Measurements from ENCODE around the gene ATXN2.

ATXN2 gene

GRCh38 chr12:111598637-111599452 lies at the start of gene ATXN2:
Gene ATXN2, minus strand, starts transcription at chr12:111599315. Its CDS starts 281 bp downstream, at chr12:111599034.
- no peak for TF ChIP-seq CTCF (IDR thresholded peaks at IDR 0.05)
- Histone ChIP-seq H3K36me3 (ENCODE audit: control insufficient read depth, insufficient read depth, low read length) (no peaks in the 10 kb centered on the region), H3K4me2 (ENCODE audit: low read length) (peak within 1 kb of the TSS; percentile 97), H3K27ac (peak within 1 kb of the TSS; percentile 91), H3K9me3 (ENCODE audit: control insufficient read depth, low read length) (no peaks in the 10 kb centered on the region), H3K4me3 (ENCODE audit: low read depth, low read length) (peak within 1 kb of the TSS; percentile 92), H3K27me3 (ENCODE audit: control insufficient read depth, insufficient read depth, low read length) (no peaks in the 10 kb centered on the region), H3K4me1 (peaks cover 2% of the 10 kb centered on the region), H3K79me2 (peaks cover 22% of the 10 kb centered on the region), H2AFZ (peak within 1 kb of the TSS; percentile 97), H3K9ac (peak within 1 kb of the TSS; percentile 64)

DNA sequence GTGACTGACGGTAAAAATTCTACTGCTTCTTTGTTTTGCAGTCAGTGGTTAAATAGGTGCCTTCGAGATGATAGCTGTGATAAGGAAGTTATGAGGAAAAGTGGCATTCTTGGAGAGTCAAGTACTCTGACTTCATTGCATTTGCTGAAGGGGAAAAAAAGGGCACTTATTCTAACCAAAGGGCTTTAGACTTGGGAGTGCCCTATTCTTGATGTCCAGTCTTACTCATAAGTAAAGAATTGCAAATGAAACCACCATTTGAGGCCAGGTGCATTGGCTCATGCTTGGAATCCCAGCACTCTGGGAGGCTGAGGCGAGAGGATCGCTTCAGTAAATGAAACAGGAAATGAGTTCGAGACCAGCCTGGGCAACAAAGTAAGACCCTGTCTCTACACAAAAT lies 46.3 kb upstream of the ATXN2 start:
- Histone ChIP-seq H3K4me1 (no peaks in the 10 kb centered on the region), H3K4me2 (ENCODE audit: low read length) (no peak overlapping the region), H2AFZ (no peak overlapping the region), H3K36me3 (ENCODE audit: control insufficient read depth, insufficient read depth, low read length) (no peaks in the 10 kb centered on the region), H3K27me3 (ENCODE audit: control insufficient read depth, insufficient read depth, low read length) (no peaks in the 10 kb centered on the region), H3K4me3 (ENCODE audit: low read depth, low read length) (no peak overlapping the region), H3K27ac (no peak overlapping the region), H3K79me2 (no peaks in the 10 kb centered on the region), H3K9me3 (ENCODE audit: control insufficient read depth, low read length) (no peaks in the 10 kb centered on the region), H3K9ac (no peak overlapping the region)
- TF ChIP-seq CTCF (IDR thresholded peaks at IDR 0.05): no peak

DNA sequence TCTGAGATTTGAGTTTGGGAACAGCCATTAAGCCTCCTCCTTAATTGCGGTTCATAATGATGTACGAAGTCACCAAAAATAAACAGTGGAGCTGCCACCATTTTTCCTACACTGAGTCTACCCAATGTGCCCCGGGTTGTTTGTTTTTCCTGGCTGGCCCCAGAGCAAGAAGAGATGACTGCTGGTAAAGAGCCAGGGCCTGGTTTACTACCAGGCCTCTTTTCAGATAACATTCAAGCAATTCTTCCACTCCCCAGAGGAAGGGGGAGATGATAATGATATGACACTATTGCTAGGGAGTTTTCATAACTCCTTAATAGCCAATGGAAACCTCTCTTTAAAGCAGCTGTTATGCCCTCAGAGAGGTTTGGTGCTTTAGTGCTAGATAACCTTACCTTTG lies 44.3 kb upstream of the ATXN2 start:
- Histone ChIP-seq H3K36me3 (ENCODE audit: control insufficient read depth, insufficient read depth, low read length) (no peaks in the 10 kb centered on the region), H2AFZ (no peak overlapping the region), H3K9me3 (ENCODE audit: control insufficient read depth, low read length) (no peaks in the 10 kb centered on the region), H3K4me3 (ENCODE audit: low read depth, low read length) (no peak overlapping the region), H3K27me3 (ENCODE audit: control insufficient read depth, insufficient read depth, low read length) (no peaks in the 10 kb centered on the region), H3K79me2 (no peaks in the 10 kb centered on the region), H3K9ac (no peak overlapping the region), H3K4me1 (no peaks in the 10 kb centered on the region), H3K27ac (no peak overlapping the region), H3K4me2 (ENCODE audit: low read length) (no peak overlapping the region)
- no peak for TF ChIP-seq CTCF (IDR thresholded peaks at IDR 0.05)

GRCh38 chr12:111642681-111643426 lies 43.7 kb upstream of the ATXN2 start:
- Histone ChIP-seq H3K27me3 (ENCODE audit: control insufficient read depth, insufficient read depth, low read length) (no peaks in the 10 kb centered on the region), H2AFZ (no peak overlapping the region), H3K36me3 (ENCODE audit: control insufficient read depth, insufficient read depth, low read length) (no peaks in the 10 kb centered on the region), H3K9me3 (ENCODE audit: control insufficient read depth, low read length) (no peaks in the 10 kb centered on the region), H3K79me2 (no peaks in the 10 kb centered on the region), H3K4me1 (no peaks in the 10 kb centered on the region), H3K4me3 (ENCODE audit: low read depth, low read length) (no peak overlapping the region), H3K4me2 (ENCODE audit: low read length) (no peak overlapping the region), H3K9ac (no peak overlapping the region), H3K27ac (no peak overlapping the region)
- no peak for TF ChIP-seq CTCF (IDR thresholded peaks at IDR 0.05)
